Non-pigmented ciliary epithelial cell (primary cell): ENCODE measurements around the gene FDPS.
"Not testable (repeated sequence)": the region's sequence is repeated elsewhere in the genome, so short reads cannot be mapped to it uniquely, and the experiment has no call there.

ENCODE experiments used
- DNase-seq: peaks from one replicate; pipeline ENCODE4 v3.0.0-alpha.2; 2010; ENCODE audit warnings: low read depth

Gene FDPS

DNA sequence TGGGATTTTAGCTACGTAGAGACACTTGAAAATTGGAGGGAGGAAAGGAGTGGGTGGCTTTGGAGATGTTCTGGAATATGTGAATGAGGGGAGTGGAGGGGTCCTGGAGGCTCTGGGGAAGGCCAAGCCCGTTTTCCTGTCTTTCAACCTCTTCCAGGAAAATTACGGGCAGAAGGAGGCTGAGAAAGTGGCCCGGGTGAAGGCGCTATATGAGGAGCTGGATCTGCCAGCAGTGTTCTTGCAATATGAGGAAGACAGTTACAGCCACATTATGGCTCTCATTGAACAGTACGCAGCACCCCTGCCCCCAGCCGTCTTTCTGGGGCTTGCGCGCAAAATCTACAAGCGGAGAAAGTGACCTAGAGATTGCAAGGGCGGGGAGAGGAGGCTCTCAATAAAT, 11.6 kb downstream of the FDPS start:
- no peak for DNase-seq

DNA sequence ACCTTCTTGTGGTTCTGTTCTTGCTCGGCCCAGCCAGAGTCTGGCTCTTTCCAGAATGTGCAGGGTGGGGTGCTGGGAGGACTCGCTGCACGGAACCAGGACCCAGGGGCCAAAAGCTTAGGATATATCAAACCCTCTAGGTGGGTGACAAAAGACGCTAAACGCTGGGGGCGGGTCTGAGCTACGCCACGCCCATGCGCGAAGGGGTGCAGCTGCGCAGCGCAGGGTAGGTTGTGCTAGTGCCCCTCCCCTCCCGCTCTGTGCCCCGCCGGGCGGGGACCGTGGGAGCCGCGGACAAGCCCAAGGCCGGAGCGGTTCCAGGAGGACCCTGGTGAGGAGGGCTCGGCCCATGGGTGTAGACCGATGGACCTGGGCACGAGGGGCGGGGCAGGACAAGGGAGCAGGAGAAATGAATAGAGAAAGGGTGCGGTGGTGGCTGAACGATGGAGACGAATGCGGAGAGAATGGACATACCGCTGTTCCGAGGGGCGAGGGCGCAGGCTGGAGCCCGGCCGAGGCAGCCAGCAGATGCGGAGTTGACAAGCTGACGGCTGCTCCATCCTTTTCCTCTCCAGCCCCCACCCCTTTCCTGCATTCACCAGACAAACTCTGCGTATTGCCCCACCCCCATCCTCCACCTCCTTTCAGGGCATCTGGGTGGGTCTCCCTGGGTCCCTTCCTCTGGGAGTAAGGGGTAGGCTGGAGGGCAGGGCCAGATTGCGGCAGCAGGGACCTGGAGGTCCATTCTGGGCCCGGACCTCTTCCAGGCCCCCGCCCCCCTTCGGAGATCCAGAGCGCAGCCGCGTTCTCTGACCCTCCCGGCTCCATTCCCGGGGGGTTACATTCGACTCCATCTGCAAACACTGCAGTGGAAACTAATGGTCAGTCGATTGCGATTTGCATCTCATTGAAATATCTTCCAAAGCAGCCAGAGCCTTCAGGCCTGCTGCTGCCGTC, 12.3 kb downstream of the FDPS start, which contains the start of gene RUSC1:
TSS of gene RUSC1 (plus strand) at position 234 of the 957 bp plus-strand sequence. CDS start 880 bp downstream, outside the sequence.
- no peak for DNase-seq

DNA sequence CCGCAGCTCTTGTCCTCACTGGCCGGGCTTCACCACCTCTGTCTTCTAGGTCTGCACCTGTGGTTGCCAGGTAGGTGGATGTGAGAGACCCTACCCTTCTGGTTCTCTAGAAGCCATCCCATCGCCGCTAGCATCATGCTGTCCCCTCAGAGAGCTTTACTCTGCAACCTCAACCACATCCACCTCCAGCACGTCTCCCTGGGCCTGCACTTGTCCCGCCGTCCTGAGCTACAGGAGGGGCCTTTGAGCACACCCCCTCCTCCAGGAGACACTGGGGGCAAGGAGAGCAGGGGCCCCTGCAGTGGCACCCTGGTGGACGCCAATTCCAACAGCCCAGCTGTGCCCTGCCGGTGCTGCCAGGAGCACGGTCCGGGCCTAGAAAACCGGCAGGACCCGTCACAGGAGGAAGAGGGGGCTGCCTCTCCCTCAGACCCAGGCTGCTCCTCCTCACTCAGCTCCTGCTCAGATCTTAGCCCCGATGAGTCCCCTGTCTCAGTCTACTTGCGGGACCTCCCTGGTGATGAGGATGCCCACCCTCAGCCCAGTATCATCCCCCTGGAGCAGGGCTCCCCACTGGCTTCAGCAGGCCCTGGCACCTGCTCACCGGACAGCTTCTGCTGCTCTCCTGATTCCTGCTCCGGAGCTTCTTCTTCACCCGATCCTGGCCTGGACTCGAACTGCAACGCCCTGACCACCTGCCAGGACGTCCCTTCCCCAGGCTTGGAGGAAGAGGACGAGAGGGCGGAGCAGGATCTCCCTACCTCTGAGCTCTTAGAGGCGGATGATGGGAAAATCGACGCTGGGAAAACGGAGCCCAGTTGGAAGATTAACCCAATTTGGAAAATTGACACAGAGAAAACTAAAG, 13.2 kb downstream of the FDPS start:
- no peak for DNase-seq

DNA sequence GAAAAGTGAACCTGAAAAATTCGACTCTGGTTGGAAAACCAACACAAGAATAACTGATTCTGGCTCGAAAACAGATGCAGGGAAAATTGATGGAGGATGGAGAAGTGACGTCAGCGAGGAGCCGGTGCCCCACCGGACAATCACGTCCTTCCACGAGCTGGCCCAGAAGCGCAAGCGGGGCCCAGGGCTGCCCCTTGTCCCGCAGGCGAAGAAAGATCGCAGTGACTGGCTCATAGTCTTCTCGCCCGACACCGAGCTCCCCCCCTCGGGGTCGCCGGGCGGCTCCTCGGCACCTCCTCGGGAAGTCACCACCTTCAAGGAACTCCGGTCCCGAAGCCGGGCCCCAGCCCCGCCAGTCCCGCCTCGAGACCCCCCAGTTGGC, 13.9 kb downstream of the FDPS start:
- no peak for DNase-seq

DNA sequence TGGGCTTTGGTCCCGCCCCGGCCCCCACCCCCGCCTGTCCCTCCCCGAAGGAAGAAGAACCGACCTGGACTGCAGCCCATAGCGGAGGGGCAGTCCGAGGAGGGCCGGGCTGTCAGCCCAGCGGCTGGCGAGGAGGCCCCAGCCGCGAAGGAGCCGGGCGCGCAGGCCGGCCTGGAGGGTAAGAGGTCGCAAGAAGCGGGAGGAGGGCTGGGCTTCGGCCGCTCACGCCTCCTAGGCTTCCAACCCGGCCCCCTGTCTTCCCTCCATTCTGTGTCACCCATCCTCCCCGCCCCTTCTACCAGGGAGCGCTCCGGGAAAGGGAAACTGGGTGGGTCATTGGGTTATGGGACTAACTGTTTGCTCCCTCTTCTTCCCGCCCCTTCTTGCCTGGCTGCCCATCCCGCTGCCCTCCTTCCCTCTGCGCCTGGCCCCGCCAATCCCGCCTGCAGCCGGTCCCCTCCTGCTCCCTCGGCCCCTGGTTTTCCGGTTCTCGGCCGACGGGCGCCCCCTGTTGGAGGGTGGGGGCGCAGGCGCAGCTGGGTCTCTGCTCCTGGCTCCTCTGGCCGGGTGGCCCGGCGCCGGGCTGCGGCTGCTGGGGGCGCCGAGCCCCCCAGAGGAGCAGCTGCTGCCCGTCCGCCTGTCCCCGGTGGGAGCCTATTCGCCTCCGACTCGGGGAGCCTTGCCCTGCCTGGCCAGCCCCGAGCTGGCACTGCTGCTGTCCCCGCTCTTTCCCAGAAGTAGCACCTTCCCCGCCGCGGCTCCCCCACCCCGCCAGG, 14.5 kb downstream of the FDPS start:
- peak; percentile 55 for DNase-seq

DNA sequence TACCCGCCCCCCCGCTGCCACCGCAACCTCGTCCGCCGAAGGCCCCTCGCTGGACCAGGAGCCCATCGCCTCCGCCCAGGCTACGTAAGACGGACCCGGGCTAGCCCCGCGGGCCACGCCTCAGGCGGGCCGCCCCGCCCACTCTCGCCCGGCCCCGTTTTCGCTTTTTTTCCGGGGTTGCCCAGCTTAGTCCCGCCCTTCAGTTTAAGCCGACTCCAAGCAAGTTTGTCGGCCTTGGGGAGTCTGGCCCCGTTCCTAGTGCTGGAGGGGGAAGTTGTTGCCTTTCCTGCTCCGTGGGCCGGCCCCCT, 15.0 kb downstream of the FDPS start:
- DNase-seq, result peak; percentile 55

DNA sequence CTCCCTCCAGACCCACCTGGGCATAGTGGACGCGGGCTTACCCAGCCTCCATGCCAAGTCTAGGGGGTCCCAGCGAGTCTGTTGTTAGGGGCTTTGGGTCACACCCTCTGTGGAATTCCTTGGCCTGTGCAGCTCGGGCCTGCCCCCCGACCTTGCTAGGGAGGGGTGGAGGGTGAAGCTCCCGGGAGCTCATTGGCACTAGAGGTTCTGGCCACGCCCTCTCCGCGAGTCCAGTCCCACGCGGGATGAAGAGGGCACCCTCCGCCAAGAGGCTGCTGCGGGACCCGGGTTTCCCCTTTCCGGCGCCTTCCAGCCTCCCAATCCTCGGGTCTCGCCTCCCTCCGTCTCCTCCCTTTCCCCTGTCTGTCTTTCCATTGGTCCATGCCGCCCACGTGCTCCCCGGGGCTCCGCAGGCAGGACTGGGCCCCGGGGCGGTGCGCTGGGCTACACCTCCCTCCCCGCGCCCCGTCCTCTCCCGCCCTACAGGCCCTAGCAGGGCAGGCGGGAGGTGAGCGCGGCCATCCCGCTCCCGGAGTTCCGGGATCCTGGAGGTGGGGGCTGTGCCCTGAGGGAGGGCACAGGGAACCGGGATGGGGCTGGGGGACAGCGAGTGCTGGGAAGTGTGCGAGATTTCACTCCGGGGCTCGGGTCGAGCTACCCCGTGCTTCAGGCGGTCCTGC, 15.5 kb downstream of the FDPS start:
- peak; percentile 79 for DNase-seq

DNA sequence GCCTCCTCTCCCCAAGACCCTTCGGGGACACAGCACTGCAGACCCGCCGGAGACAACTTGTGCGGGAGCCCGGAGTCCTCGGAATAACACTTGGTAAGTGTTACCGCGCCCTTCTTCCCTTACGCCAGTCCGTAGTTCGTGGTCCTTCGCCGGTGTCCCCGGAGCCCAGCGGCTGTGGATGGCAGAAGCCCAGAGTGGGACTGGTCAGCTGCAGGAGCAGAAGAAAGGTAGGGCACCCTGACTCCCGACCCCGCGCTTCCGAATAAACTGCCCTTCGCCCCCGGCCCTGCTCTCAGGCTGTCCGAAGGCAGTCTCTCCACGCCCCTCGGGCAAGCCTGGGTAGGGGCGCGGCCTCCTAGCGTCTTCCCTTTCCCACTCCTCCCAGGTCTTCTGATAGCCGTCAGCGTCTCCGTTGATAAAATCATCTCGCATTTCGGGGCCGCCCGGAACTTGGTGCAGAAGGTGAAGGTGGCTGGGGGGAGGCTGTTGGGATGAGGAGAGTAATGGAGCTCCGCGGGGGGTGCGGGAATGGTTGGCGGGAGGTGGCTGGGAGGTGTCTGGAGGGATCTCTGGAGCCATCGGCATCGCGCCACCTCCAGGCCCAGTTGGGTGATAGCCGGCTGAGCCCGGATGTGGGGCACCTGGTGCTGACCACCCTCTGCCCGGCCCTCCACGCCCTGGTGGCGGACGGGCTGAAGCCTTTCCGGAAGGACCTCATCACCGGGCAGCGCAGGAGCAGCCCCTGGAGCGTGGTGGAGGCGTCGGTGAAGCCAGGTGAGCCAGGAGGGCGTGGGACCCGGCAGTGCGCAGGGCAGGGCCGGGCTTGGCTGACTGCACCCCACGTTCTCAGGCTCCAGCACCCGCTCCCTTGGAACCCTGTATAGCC, 16.3 kb downstream of the FDPS start:
- DNase-seq, result no peak

DNA sequence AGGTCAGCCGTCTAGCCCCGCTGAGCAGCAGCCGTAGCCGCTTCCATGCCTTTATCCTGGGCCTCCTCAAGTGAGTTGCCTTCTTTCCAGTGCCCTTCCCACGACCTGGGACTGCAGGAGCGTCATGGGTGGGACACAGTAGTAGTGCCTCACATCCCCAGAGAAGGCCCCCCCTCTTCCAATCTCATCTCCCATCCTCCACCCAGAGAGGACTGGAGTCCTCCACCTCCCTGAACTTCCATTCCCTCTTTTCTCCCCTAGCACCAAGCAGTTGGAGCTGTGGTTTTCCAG, 16.9 kb downstream of the FDPS start:
- DNase-seq, result no peak

DNA sequence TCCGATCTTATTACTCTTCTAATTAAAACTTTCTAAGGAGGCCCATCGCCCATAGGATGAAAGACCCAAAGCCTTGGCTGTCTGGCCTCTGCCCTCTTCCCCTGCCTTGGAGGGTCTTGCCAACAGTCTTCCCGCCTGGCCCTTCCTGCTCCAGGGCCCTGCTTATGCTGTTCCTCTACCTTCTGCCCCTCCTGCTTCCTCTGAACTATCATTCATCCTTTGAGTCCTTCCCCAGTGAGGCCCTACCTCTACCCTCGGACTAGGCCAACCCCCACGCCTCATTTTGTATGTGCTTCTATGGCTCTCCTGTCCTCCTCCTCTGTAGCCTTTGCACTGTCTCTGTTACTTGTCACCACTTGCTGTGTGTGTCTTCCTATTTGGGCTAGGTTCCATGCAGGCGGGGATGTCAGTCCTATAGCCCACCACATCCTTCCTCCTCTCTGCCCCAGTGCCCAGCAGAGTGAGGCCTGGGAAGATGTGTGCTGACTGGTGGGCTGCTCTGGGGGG, 17.4 kb downstream of the FDPS start:
- no peak for DNase-seq

DNA sequence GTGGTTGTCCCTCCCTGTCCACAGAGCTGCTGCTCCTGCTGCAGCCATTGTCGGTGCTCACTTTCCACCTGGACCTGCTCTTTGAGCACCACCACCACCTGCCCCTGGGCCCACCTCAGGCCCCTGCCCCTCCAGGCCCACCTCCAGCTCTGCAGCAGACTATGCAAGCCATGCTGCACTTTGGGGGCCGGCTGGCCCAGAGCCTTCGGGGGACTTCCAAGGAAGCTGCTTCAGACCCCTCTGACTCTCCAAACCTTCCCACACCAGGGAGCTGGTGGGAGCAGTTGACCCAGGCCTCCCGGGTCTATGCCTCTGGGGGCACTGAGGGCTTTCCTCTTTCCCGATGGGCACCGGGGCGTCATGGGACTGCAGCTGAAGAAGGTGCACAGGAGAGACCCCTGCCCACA, 18.0 kb downstream of the FDPS start:
- no peak for DNase-seq

DNA sequence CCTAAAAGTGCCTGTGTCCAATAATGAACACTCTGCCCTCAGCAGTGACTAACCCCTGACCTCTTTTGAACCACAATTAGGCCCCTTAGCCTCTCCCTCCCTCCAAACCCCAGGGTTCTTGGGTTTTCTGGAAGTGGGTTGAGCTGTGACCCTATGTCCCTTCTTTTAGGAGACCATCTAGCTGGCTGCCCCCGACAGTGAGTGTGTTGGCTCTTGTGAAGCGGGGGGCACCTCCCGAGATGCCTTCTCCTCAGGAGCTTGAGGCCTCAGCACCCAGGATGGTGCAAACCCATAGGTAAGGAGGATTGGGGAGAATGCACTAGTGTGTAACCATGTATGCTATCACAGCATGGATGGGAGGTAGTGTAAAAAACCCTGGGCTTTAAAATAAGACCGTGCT, 19.3 kb downstream of the FDPS start:
- no peak for DNase-seq

DNA sequence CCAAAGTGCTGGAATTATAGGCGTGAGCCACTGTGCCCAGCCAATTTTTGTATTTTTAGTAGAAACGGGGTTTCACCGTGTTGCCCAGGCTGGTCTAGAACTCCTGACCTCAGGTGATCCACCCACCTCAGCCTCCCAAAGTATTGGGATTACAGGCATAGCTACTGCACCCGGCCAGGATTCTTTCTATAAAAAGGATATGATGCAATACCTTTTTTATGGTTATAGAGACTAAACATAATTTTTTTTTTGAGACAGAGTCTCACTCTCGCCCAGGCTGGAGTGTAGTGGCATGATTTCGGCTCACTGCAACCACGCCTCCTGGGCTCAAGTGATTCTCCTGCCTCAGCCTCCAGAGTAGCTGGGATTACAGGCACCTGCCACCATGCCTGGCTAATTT, 20.2 kb downstream of the FDPS start:
- not testable (repeated sequence) for DNase-seq

DNA sequence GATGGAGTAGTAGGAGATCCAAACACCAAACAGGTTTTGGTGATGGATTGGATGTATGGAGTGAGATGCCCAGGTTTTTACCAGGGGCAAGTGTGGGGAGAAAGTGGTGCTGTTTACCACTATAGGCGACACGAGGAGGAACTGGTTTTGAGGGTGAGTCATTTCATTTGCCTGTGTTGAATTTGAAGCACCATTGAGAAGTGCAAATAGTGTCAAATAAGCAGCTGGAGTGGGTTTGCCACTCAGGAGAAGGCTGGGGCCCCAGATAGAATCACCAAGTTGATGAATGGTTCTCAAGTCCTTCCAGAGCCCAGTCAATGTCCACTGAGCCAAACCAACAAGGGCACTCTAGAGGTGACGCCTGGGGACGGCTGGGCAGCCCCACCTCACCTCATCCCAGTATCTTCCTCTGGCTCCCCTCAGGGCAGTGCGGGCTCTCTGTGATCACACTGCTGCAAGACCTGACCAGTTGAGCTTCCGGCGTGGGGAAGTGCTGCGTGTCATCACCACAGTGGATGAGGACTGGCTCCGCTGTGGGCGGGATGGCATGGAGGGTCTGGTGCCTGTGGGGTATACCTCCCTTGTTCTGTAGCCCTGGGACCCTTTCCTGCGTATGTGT, 21.4 kb downstream of the FDPS start:
- DNase-seq, result no peak

DNA sequence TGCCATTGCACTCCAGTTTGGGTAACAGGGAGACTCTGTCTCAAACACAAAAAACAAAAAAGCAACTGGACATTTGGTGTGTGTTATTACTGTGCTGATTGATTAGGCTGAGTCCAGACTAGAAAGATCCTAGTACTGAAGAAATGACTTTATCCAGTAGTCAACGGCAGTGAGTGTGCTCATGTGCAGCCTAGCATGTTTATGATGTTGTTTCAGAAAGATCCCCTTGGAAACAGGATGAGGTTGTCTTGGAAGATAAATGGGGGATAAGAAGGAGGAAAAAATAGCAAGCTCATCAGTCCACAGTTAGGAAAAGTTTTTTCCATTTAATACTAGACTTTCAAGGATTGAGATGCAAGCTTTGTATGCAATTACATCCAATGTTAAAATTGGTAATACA, 26.3 kb downstream of the FDPS start:
- DNase-seq, result no peak

DNA sequence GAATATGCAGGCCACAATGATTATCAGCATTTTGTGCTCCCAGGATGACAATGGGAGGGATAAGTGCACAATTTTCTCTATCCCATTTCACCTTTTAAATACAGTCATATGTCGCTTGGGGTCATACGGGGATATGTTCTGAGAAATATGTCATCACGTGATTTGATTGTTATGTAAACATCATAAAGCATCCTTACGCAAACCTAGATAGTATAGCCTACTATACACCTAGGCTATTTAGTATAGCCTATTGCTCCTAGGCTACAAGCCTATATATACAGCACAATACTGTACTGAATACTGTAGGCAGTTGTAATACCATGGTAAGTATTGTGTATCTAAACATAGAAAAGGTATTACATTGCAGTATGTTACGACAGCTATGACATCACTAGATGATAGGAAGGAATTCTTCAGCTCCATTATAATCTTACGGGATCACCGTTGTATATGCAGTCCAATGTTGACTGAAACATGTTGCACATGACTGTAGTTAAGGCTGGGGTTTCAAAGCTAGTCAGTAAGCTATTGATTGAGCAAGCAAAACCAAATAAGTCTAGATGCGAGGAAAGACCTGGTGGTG, 30.9 kb downstream of the FDPS start:
- no peak for DNase-seq

DNA sequence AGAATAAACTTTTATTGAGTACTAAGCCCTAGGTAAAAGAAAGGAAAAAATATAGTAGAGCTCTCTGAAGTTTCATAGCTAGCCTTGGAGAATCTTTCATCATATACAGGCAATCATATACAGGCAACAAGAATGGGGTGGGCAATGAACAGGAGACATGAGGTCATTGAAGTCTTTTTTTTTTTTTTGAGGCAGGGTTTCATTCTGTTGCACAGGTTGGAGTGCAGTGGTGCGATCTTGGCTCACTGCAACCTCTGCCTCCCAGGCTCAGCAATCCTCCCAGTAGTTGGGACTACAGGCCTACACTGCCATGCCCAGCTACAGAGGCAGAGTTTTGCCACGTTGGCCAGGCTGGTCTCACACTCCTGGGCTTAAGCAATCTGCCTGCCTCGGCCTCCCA, 34.2 kb downstream of the FDPS start:
- no peak for DNase-seq

DNA sequence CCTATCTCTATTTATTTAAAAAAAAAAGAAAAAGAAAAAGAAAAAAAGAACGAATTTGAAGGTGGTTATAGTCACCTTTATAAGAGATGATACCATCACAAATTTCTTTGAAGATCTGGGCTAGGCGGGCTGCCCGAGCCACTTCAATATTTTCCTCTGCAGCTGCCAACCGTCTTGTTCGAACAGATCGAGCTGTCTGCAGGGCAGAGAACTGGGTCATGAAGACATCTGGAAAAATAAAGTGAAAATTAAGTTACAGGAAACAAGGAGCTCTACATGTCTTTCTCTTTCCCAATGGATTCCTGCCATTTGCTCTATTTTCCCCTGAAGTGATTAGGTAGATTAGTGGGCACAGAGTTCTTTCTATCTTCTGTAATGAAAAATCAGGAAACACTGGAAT, 44.0 kb downstream of the FDPS start:
- DNase-seq, result no peak

DNA sequence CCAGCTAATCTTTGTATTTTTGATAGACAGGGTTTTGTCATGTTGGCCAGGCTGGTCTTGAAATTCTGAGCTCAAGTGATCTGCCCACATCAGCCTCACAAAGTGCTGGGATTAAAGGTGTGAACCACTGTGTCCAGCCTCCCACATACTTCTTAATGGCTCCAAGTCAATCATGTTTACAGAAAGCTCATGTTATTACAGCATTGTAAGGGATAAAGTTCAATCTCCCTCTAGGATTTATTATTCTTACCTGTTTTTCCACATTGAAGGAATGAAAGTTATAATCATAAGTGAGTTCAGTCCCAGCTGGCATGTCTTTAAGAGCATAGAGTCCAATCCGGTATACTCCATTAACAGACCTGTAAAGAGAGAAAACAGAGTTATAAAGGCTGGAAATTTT, 51.4 kb downstream of the FDPS start:
- DNase-seq, result no peak
